ENCODE data around the gene SAP130. TPM values are rescaled to one million over a fixed set of nuclear protein-coding genes. Genes with fewer than 3 reads are reported as not detected.
"Not testable (repeated sequence)": the region's sequence is repeated elsewhere in the genome, so short reads cannot be mapped to it uniquely, and the experiment has no call there.

Gene SAP130
- total and polyA plus RNA-seq, 4 donors, result 5.2 to 22.5 (median 7.0) TPM

DNA sequence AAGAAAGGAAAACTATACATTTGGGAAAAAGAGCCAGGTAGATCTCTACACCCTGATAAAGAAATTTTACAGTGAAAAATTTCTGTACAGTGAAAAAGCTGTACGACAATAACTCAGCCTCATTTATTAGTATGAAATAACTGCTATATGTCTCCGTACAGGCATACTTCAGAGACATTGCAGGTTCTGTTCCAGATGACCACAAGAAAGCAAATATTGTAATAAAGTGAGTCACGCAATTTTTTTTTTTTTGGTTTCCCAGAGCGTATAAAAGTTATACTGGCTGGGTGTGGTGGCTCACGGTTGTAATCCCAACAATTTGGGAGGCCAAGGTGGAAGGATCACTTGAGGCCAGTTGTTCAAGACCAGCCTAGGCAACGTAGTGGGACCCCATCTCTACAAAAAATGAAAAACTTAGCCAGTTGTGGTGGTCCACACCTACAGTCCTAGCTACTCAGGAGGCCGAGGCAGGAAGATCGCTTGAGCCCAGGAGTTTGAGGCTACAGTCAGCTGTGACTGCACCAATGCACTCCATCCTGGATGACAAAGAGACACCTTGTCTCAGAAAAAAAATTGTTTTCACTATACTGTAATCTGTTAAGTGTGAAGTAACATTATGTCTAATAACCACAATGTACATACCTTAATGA is 113.9 kb downstream of the SAP130 start:
- Histone ChIP-seq H3K4me1 (ENCODE audit: control insufficient read depth in 5 of 5, insufficient read depth in 5 of 5, low read length in 5 of 5) (no peaks in the 10 kb centered on the region), H3K27ac (ENCODE audit: low read depth in 1 of 2, low read length in 1 of 2) (no peak overlapping the region), H3K27me3 (ENCODE audit: control insufficient read depth in 3 of 3, insufficient read depth in 3 of 3, low read length in 2 of 3) (no peaks in the 10 kb centered on the region), H3K9ac (ENCODE audit: insufficient read depth in 1 of 2, low read length in 2 of 2) (no peak overlapping the region), H3K4me3 (no peak overlapping the region), H3K9me3 (ENCODE audit: control insufficient read depth in 4 of 4, insufficient read depth in 3 of 4, low read length in 3 of 4) (peaks cover 0 to 2% (median 0%) of the 10 kb centered on the region in 4 donors), H3K36me3 (ENCODE audit: control insufficient read depth in 4 of 4, insufficient read depth in 4 of 4, low read length in 4 of 4) (no peaks in the 10 kb centered on the region)
- no peak for ATAC-seq (ENCODE audit: insufficient read depth, low FRiP score)
- 84 to 94% methylated on average over 8 of the region's 8 CpGs for WGBS, 2 donors
- TF ChIP-seq, protein P1, sequence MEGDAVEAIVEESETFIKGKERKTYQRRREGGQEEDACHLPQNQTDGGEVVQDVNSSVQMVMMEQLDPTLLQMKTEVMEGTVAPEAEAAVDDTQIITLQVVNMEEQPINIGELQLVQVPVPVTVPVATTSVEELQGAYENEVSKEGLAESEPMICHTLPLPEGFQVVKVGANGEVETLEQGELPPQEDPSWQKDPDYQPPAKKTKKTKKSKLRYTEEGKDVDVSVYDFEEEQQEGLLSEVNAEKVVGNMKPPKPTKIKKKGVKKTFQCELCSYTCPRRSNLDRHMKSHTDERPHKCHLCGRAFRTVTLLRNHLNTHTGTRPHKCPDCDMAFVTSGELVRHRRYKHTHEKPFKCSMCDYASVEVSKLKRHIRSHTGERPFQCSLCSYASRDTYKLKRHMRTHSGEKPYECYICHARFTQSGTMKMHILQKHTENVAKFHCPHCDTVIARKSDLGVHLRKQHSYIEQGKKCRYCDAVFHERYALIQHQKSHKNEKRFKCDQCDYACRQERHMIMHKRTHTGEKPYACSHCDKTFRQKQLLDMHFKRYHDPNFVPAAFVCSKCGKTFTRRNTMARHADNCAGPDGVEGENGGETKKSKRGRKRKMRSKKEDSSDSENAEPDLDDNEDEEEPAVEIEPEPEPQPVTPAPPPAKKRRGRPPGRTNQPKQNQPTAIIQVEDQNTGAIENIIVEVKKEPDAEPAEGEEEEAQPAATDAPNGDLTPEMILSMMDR (IDR thresholded peaks at IDR 0.05; ENCODE audit: control extremely low read depth, extremely low read depth), result no peak
- no peak for DNase-seq

DNA sequence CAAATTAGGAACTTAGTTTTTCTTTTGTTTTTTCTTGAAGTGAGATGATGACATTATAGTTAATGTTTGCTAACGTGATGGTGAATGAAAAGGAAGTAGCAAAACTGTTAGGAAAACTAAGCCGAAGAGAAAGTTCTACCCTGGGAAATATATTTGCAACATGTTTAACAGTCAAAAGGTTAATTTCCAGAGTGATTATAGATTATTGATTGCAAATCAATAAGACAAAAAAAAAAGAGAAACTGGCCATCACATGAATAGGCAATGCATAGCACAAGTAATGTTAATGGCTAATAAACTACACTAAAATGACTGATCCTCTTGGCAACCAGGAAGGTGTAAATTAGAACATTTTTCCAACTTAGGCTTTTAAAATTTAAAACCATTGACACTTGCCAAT is 116.1 kb downstream of the SAP130 start:
- Histone ChIP-seq H3K4me1 (ENCODE audit: control insufficient read depth in 5 of 5, insufficient read depth in 5 of 5, low read length in 5 of 5) (no peaks in the 10 kb centered on the region), H3K4me3 (no peak overlapping the region), H3K27me3 (ENCODE audit: control insufficient read depth in 3 of 3, insufficient read depth in 3 of 3, low read length in 2 of 3) (no peaks in the 10 kb centered on the region), H3K9ac (ENCODE audit: insufficient read depth in 1 of 2, low read length in 2 of 2) (no peak overlapping the region), H3K36me3 (ENCODE audit: control insufficient read depth in 4 of 4, insufficient read depth in 4 of 4, low read length in 4 of 4) (no peaks in the 10 kb centered on the region), H3K27ac (ENCODE audit: low read depth in 1 of 2, low read length in 1 of 2) (no peak overlapping the region), H3K9me3 (ENCODE audit: control insufficient read depth in 4 of 4, insufficient read depth in 3 of 4, low read length in 3 of 4) (peaks cover 0 to 2% (median 0%) of the 10 kb centered on the region in 4 donors)
- TF ChIP-seq, protein P1 (IDR thresholded peaks at IDR 0.05; ENCODE audit: control extremely low read depth, extremely low read depth), result no peak
- ATAC-seq (ENCODE audit: insufficient read depth, low FRiP score), result no peak
- no peak for DNase-seq
- 20 to 43% methylated on average over 2 of the region's 2 CpGs for WGBS, 2 donors

DNA sequence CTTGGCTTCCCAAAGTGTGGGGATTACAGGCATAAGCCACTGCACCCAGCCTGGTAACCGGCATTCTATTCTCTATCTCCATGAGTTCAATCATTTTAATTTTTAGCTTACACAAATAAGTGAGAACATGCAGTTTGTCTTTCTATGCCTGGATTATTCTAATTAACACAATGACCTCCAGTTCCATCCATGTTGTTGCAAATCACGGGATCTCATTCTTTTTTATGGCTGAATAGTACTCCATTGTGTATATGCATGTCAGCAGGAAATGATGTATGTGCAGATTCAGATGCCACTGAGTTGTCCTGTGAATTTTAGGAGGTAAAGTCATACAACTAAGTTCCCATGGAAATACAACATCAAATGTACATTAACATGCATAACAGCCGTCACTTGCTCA is 117.4 kb downstream of the SAP130 start:
- 97 to 100% methylated on average over 3 of the region's 3 CpGs for WGBS, 2 donors
- Histone ChIP-seq H3K36me3 (ENCODE audit: control insufficient read depth in 4 of 4, insufficient read depth in 4 of 4, low read length in 4 of 4) (no peaks in the 10 kb centered on the region), H3K9me3 (ENCODE audit: control insufficient read depth in 4 of 4, insufficient read depth in 3 of 4, low read length in 3 of 4) (peaks cover 0 to 2% (median 0%) of the 10 kb centered on the region in 4 donors), H3K27ac (ENCODE audit: low read depth in 1 of 2, low read length in 1 of 2) (no peak overlapping the region), H3K4me3 (no peak overlapping the region), H3K9ac (ENCODE audit: insufficient read depth in 1 of 2, low read length in 2 of 2) (no peak overlapping the region), H3K4me1 (ENCODE audit: control insufficient read depth in 5 of 5, insufficient read depth in 5 of 5, low read length in 5 of 5) (no peaks in the 10 kb centered on the region), H3K27me3 (ENCODE audit: control insufficient read depth in 3 of 3, insufficient read depth in 3 of 3, low read length in 2 of 3) (no peaks in the 10 kb centered on the region)
- DNase-seq (no peak), ATAC-seq (ENCODE audit: insufficient read depth, low FRiP score) (no peak)
- TF ChIP-seq, protein P1 (IDR thresholded peaks at IDR 0.05; ENCODE audit: control extremely low read depth, extremely low read depth), result no peak

DNA sequence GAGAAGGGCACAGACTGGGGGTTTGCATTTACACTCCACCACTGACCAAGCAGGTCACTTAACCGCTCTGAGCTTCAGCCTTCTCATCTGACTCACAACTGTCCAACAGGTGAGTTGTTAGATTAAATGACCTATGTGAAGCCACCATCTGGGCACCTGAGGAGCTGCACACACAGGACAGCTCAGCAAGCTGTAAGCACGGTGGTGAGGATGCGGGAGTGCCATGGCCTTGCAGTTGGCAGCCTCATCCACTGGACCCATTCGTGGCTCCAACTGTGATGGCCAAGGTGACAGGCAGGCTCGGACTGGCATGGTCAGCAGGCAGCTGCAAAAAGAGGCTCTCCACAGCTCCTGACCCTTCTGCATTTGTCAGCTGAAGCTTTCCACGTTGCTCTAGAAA is 118.8 kb downstream of the SAP130 start:
- H3K36me3 ChIP-seq (ENCODE audit: control insufficient read depth in 4 of 4, insufficient read depth in 4 of 4, low read length in 4 of 4), result no peaks in the 10 kb centered on the region
- ATAC-seq (ENCODE audit: insufficient read depth, low FRiP score) (no peak), DNase-seq (no peak)
- H3K4me1 ChIP-seq (ENCODE audit: control insufficient read depth in 5 of 5, insufficient read depth in 5 of 5, low read length in 5 of 5), result no peaks in the 10 kb centered on the region
- WGBS, 2 donors, result 75 to 83% methylated on average over 6 of the region's 6 CpGs
- TF ChIP-seq, protein P1 (IDR thresholded peaks at IDR 0.05; ENCODE audit: control extremely low read depth, extremely low read depth), result no peak
- H3K4me3 ChIP-seq, result no peak overlapping the region
- no peak overlapping the region for H3K9ac ChIP-seq (ENCODE audit: insufficient read depth in 1 of 2, low read length in 2 of 2)
- no peaks in the 10 kb centered on the region for H3K27me3 ChIP-seq (ENCODE audit: control insufficient read depth in 3 of 3, insufficient read depth in 3 of 3, low read length in 2 of 3)
- H3K27ac ChIP-seq (ENCODE audit: low read depth in 1 of 2, low read length in 1 of 2), result no peak overlapping the region
- H3K9me3 ChIP-seq (ENCODE audit: control insufficient read depth in 4 of 4, insufficient read depth in 3 of 4, low read length in 3 of 4), result peaks cover 0 to 2% (median 0%) of the 10 kb centered on the region in 4 donors

DNA sequence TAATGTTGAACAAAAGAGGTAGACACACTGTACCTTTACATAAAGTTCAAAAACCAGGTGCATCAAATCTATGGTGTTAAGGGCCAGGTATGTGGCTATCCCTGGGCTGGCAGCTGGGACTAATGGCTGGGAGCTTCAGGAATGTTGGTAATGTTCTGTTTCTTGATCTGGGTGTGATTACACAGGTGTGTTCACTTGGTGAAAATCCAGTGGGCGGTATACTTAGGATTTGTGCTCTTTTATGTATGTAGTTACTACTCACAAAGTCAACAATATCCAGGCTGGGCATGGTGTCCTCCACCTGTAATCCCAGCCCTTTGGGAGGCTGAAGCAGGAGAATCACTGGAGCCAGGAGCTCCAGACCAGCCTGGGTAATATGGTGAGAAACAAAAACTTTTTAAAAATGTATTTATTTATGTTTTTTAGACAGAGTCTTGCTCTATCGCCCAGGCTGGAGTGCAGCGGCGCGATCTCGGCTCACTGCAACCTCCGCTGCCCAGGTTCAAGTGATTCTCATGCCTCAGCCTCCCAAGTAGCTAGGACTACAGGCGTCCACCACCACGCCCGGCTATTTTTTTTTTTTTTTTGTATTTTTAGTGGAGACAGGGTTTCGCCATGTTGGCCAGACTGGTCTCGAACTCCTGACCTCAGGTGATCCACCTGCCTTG is 120.0 kb downstream of the SAP130 start:
- H3K4me1 ChIP-seq (ENCODE audit: control insufficient read depth in 5 of 5, insufficient read depth in 5 of 5, low read length in 5 of 5); H3K36me3 ChIP-seq (ENCODE audit: control insufficient read depth in 4 of 4, insufficient read depth in 4 of 4, low read length in 4 of 4); H3K27me3 ChIP-seq (ENCODE audit: control insufficient read depth in 3 of 3, insufficient read depth in 3 of 3, low read length in 2 of 3); H3K9me3 ChIP-seq (ENCODE audit: control insufficient read depth in 4 of 4, insufficient read depth in 3 of 4, low read length in 3 of 4); H3K9ac ChIP-seq (ENCODE audit: insufficient read depth in 1 of 2, low read length in 2 of 2); DNase-seq; H3K27ac ChIP-seq (ENCODE audit: low read depth in 1 of 2, low read length in 1 of 2); H3K4me3 ChIP-seq; ATAC-seq (ENCODE audit: insufficient read depth, low FRiP score): not testable (repeated sequence)
- WGBS, 2 donors, result 96 to 98% methylated on average over 12 of the region's 12 CpGs

Measured in lung (tissue), 12 donors.